ENCODE data around the gene PLEKHO1. TPM values are rescaled to one million over a fixed set of nuclear protein-coding genes. Genes with fewer than 3 reads are reported as not detected.

Gene PLEKHO1
- total RNA-seq, 1 donor from 2014 or later, result 72.0 TPM

DNA sequence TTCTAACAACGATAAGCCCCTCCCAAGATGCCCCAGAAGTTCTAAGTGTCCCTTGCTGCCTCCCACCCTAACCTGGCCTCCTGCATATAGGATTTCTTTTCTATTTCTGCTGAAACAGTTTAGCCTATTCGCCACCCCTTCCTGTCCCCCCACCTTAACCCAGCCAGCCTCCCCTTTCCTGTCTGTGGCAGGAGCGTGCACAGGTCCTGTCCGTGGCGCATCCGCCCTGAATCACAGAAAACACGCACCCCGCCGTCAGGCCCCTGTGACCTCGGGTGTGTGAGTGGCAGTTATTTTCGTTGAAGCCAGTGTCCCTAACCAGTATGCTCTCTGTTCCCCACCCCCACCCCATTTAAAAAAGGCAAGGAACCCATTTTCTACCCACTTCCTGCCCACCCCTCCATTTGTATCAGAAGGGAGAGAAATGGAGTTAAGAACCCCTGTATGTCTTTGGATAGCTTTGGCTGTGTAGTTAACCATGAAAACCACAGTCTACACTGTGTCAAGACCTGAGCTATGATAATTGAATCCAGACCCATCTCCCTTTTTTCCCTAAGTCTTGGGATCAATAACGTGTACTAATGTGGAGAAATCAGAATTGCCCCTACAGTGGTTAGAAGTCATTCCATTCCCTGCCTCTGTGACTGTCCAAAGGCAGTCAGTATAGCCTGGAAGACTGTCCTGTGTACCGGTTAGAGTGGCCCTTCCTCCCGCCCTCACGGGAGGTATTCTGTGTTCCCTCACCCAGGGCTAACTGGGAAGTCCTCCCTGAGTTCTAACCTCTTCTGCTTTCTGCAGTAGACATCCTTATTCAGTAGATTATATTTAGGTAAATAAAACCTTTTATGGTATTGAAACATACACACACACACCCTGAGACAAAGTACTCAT is 1.8 kb downstream of the PLEKHO1 start:
- Mint-ChIP-seq H3K36me3 (peaks cover 31% of the 10 kb centered on the region), H3K9me3 (no peaks in the 10 kb centered on the region), H3K4me3 (peak overlapping the region; percentile 94), H3K4me1 (ENCODE audit: unreplicated experiment) (peaks cover 36% of the 10 kb centered on the region), H3K27me3 (no peaks in the 10 kb centered on the region), H3K27ac (peak overlapping the region; percentile 91)
- TF ChIP-seq, protein P1, sequence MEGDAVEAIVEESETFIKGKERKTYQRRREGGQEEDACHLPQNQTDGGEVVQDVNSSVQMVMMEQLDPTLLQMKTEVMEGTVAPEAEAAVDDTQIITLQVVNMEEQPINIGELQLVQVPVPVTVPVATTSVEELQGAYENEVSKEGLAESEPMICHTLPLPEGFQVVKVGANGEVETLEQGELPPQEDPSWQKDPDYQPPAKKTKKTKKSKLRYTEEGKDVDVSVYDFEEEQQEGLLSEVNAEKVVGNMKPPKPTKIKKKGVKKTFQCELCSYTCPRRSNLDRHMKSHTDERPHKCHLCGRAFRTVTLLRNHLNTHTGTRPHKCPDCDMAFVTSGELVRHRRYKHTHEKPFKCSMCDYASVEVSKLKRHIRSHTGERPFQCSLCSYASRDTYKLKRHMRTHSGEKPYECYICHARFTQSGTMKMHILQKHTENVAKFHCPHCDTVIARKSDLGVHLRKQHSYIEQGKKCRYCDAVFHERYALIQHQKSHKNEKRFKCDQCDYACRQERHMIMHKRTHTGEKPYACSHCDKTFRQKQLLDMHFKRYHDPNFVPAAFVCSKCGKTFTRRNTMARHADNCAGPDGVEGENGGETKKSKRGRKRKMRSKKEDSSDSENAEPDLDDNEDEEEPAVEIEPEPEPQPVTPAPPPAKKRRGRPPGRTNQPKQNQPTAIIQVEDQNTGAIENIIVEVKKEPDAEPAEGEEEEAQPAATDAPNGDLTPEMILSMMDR (conservative IDR thresholded peaks at IDR 0.05), result no peak
- no peak for DNase-seq (ENCODE audit: extremely low spot score, unreplicated experiment)

- TF ChIP-seq, protein P1 (conservative IDR thresholded peaks at IDR 0.05), result no peak
- Mint-ChIP-seq H3K4me3 (peak overlapping the region; percentile 94), H3K27me3 (no peaks in the 10 kb centered on the region), H3K36me3 (peaks cover 37% of the 10 kb centered on the region), H3K9me3 (no peaks in the 10 kb centered on the region), H3K27ac (peak overlapping the region; percentile 91), H3K4me1 (ENCODE audit: unreplicated experiment) (peaks cover 36% of the 10 kb centered on the region)
- DNase-seq (ENCODE audit: extremely low spot score, unreplicated experiment), result no peak
These were observed 2.4 kb downstream of the PLEKHO1 start for GRCh38 chr1:150152182-150152536.

- Mint-ChIP-seq H3K27ac (no peak overlapping the region), H3K4me1 (ENCODE audit: unreplicated experiment) (peaks cover 33% of the 10 kb centered on the region), H3K27me3 (no peaks in the 10 kb centered on the region), H3K9me3 (no peaks in the 10 kb centered on the region), H3K36me3 (peaks cover 41% of the 10 kb centered on the region), H3K4me3 (peak overlapping the region; percentile 80)
- TF ChIP-seq, protein P1 (conservative IDR thresholded peaks at IDR 0.05), result no peak
- no peak for DNase-seq (ENCODE audit: extremely low spot score, unreplicated experiment)
These were observed 3.2 kb downstream of the PLEKHO1 start for GRCh38 chr1:150152772-150153456.

- Mint-ChIP-seq H3K9me3 (no peaks in the 10 kb centered on the region), H3K4me3 (peak overlapping the region; percentile 61), H3K27me3 (no peaks in the 10 kb centered on the region), H3K36me3 (peaks cover 44% of the 10 kb centered on the region), H3K4me1 (ENCODE audit: unreplicated experiment) (peaks cover 22% of the 10 kb centered on the region), H3K27ac (peak overlapping the region; percentile 1)
- TF ChIP-seq, protein P1 (conservative IDR thresholded peaks at IDR 0.05), result no peak
- DNase-seq (ENCODE audit: extremely low spot score, unreplicated experiment), result no peak
These were observed 4.4 kb downstream of the PLEKHO1 start for GRCh38 chr1:150154143-150154542.

DNA sequence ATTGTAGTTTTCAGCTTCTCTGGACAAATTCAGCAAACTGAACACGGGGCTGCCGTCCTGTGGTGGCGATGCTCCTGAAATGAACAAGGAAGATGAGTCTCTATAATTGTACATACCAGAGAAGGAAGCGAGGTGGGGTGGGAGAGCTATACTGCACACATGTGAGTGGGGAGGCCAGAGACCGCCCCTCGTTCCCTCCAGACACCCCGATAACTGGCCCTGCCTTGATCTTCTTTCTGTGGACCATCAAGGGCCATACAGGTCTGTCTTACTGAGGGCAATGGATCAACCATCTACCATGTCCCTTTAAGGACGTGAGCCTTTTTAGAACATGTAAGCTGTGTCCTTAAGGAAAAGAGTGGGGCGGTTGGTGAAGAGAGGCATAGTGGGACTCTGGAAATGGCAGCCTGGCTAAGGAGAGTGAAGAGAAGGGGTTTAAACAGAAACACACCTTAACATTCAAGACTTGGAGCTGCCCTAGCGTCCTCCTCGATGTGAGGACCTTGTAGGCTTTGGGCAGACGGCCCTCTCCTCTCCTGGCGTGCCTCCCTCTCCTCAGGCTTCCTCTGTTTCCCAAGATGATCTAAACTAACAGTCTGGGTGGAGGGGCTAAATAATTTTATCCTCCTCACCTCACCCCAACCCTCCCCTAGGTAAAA is 5.8 kb downstream of the PLEKHO1 start:
- peaks cover 49% of the 10 kb centered on the region for H3K36me3 Mint-ChIP-seq
- H3K27ac Mint-ChIP-seq, result no peak overlapping the region
- no peak for DNase-seq (ENCODE audit: extremely low spot score, unreplicated experiment)
- H3K4me1 Mint-ChIP-seq (ENCODE audit: unreplicated experiment), result peaks cover 20% of the 10 kb centered on the region
- H3K27me3 Mint-ChIP-seq, result no peaks in the 10 kb centered on the region
- TF ChIP-seq, protein P1 (conservative IDR thresholded peaks at IDR 0.05), result no peak
- no peaks in the 10 kb centered on the region for H3K9me3 Mint-ChIP-seq
- H3K4me3 Mint-ChIP-seq, result no peak overlapping the region

All from type B pancreatic cell (in vitro differentiated cells).